HG02884 (cell line): ENCODE measurements around the gene SOX30.

Source experiments
- ATAC-seq: cut with Tn5 transposase; IDR thresholded peaks from one replicate; pipeline ENCODE4 v1.9.1; 2021; ENCODE audit warnings: mild to moderate bottlenecking, moderate library complexity; ENCODE audit not compliant: unreplicated experiment

SOX30 gene

DNA sequence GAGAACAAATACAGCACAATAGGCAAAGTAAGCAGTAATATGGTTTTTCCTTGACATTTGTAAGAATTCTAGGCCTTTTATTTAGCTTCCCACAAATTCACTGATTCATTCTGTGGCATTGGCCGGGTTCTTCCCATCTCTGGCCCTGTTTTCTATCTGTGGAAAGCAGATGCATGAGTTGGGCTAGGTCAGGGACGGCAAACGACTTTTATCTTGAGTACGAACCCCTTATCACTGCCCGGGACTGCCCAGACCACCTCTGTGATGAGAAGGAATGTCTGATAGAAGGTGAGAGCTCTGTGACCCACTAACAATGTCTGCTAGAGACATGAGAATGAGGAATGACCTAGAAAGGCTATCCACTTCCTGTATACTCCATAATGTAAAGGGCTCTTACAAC is 41.2 kb downstream of the SOX30 start:
- no peak for ATAC-seq

DNA sequence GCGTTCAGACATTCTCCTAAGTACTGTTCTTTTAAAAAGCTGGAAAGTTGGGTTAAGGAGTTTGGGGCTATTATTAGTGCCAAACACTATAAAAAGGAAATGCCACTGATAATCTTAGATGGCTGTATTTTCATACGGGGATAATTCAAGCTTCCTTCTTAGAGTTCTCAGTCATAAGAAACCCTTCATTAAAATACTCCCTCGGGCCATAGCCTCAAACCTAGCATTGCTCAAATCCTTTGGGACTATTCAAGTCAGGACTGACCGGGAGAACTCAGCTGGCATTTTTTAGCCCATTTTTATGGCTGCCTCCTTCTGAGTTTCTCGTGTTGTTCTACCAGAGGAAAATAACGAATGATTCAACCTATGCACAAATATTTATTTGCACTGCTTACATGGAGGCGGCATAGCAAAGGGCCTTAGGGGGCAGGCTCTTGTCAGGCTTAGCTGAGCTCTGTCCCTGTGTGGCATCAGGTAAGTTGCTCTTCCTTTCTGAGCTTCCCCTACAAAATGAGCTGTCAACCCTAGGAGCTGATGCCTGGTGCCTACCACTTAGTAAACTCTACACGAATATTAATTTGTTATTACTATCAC is 43.2 kb downstream of the SOX30 start:
- ATAC-seq = no peak

DNA sequence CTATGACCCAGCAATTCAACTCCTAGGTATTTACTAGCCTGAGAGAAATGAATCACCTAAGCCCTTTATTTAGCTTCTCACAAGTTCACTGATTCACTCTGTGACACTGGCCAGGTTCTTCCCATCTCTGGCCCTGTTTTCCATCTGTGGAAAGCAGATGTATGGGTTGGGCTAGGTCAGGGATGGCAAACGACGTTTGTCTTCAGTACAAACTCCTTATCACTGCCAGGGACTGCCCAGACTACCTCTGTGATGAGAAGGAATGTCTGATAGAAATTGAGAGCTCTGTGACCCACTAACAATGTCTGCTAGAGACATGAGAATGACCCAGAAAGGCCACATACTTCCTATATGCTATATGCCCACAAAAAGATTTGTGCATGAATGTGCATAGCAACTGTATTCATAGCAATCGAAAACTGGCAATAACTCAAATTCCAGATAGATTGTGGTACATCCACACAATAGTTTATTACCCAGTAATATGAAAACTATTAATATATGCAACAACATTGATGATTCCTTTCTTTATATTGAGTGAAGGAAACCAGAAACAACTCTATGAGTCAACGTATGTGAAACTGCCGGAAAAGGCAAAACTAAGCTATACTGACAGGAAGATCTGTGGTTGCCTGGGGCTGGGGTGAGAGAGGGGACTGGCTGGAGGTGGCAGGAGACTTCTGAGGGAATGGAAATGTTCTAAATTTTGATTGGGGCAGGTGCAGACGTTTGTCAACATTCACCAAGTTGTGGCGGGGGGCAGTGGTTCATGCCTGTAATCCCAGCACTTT is 44.7 kb downstream of the SOX30 start:
- ATAC-seq = peak; percentile 49

- ATAC-seq = no peak
These were observed 46.2 kb downstream of the SOX30 start for GRCh38 chr5:157606046-157606445.

DNA sequence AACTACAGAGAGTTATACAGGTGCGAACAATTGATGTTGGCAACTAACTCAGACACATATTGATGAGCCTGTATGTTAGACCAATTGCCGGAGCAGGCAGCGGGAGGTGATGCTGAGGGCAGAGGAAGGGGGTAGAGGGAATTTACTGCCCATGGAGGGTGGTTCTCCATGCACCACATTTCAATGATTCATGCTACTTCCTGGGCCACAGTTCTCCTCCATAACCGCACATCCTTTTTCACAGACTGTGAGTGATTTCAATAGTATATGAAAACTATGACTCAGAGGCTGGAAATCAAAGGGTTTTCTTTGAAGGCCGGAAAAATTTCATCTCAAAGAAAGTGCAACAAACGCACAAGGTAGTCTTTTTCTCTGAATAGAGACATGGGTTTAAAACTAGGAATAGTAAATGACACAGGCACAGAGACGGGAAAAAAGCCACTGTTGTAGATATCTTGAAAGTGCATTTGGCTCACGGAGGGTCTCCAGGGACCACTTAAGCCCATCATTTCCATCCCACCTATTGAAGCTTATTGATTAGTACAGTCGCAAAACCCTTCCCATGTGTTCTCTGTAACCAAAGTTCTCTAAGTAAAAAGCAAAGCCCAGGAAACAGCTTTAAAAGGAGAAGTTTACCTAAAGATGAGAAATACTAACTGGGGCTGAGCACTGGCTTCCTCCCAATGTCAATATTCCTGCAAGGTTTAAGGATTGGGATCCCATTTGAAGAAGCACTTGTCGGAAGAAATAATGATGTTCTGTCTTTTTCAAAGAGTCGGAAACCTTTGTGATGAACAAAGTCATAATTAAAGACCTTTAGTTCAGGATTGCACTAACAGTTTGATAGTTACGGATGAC is 48.7 kb downstream of the SOX30 start:
- ATAC-seq = peak; percentile 34

- ATAC-seq = peak; percentile 49
These were observed 49.7 kb downstream of the SOX30 start for GRCh38 chr5:157602505-157602904.

DNA sequence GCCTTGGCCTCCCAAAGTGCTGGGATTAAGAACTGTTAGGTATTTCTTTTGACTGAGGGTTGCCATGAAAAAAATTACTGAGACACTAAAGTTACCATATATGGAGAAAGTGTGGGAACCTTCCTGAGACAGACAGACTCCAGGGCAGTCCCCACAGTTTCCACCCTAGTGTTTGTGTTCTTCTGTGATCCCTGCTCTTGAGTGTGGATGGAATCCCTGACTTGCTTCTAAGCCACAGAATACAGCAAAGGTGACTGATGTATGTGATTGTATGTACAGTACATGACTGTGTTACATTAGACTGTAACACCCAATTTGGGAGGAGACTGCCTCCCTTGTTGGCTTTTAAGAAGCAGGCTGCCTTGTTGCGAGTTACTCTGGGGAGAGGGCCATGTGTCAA is 52.0 kb downstream of the SOX30 start:
- no peak for ATAC-seq

- ATAC-seq = no peak
These were observed 52.7 kb downstream of the SOX30 start for GRCh38 chr5:157599565-157599964.

DNA sequence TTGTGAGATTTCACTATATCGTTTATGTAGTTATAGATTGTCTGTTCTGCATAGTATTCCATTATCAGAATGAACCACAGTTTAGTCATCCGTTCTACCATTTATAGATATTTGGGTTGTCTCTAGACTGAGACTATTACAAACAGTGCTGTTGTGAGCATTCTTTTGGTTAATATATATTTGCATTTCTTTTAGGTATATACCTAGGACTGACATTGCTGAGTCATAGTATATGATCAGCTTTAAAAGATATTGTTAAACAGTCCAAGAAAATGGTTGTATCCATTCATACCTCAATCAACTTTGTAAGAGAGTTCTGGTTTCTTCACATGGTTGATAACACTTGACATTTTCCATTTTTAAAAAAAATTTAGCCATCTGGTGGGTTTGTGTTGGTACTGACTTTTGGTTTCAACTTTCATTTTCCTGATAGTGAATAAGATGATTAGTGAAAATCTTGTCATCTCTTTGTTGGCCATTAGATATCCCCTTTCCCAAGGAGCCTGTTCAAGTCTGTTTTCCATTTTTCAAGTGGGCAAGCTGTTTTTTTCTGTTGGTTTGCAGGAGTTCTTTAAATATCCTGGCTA is 53.8 kb downstream of the SOX30 start:
- ATAC-seq = no peak

GRCh38 chr5:157597277-157597676 is 55.0 kb downstream of the SOX30 start:
- no peak for ATAC-seq

DNA sequence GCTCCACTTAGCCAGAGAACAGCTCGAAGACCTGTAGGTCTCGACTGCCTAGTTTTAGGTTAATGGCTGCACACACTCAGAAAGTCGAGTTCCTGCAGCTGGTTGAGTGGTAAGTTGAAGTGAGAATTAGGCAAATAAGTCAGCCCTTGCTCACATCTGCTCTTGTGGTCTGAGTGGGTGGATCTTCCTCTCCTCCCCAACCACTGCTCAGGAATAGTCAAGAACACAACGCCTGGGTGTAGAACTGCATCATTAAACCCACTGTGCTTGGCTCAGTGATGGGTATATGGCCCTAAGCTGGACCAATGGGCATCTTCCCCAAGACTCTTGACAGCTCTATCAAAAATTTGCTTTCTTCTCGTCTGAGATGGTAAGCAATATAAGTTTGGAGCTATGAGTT is 55.8 kb downstream of the SOX30 start:
- peak; percentile 78 for ATAC-seq

DNA sequence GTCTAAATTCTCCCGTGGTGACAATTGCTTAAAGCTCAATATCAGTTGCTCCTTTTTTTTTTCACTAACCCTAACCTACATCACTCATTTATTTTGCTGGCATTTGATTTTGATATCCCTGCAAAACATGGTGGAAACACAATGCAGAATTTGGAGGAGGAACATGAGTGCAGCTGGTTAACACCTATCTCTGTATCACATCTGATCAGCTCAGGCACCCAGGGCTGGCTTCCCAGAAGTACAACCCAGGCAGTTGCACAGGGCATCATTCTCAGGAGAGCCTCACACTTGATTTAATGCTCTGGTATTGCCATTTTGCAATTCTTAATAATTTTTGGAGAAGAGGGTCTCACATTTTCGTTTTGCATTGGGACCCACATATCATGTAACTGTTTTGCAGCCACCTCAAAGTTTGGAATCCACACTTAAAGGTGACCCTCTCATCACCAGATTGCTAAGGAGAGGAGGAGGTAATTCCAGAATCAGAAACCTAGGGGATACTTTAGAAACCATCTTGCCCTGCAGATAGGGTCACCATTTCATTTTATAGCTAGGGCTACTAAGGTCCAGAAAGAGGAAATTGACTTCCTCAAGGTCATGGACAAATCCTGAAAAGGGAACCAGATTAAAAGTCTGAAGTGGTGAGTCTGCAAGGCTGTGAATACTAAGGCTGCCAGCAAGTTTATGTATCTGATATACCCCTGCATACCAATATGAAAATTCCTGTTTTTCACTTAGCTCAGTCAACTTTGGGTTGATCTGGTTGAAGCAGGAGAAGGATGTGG is 57.4 kb downstream of the SOX30 start:
- ATAC-seq = no peak

DNA sequence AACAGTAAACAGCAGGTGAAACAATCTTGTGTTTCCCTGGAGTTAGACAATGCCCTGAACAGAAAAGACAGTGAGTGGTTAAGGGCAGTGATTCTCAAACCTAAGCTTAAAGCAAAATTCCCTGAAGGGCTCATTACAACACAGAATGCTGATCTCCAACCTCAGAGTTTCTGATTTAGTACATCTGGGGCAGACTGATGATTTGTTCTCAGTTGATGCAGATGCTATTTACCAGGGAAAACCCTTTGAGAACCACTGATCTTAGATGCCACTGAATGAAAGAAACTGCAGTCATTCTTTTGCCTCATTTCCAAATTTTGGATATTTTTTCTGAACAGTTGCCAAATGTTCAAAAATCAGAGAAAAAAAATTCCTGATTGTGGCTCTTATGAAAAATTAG is 58.0 kb downstream of the SOX30 start:
- no peak for ATAC-seq

GRCh38 chr5:157593052-157593757 is 59.0 kb downstream of the SOX30 start:
- no peak for ATAC-seq

GRCh38 chr5:157592594-157592993 is 59.6 kb downstream of the SOX30 start:
- ATAC-seq = no peak

DNA sequence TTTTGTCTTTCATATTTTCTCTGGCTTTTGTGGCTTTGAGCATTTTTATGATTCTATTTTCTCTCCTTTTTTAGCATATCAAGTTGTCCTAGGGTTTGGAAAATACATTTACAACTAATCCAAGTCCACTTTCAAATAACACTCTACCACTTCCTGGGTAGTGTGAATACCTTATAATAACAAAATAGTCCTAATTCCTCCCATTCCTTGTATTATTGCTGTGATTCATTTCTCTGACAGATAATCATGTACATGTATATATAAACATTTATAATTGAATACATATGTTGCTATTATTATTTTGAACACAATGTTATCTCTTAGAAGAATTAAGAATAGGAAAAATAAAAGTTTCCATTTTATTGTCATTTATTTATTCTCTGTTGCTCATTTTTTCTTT is 61.8 kb downstream of the SOX30 start:
- no peak for ATAC-seq

DNA sequence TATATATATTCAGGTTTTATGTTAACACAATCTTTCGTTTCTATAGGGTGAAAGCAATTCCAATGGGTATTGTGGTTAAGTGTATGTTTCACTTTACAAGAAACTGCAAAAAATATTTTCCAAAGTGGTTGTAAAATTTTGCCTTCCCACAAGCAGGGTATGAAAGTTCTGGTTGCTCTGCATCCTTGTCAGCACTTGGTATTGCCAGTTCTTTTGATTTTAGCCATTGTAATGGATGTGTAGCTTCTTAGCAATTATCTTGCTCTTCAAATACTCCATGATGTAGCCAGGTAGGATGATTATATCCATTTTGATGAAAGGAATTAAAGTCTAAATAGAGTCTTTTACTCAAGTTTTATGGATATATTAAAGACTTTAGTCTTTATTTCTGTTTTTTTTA is 67.6 kb downstream of the SOX30 start:
- ATAC-seq = no peak

- peak; percentile 55 for ATAC-seq
These were observed 69.3 kb downstream of the SOX30 start for GRCh38 chr5:157582731-157583620.

- ATAC-seq = no peak
These were observed 70.3 kb downstream of the SOX30 start for GRCh38 chr5:157581901-157582300.
